B cell (primary cell): ENCODE measurements around the gene APLP1. TPM values are rescaled to one million over a fixed set of nuclear protein-coding genes. Genes with fewer than 3 reads are reported as not detected.
A peak's percentile ranks its signal among the peaks of the same experiment; 100 is the strongest.

Experiments used
- ATAC-seq: fragments of 200-7000 bp; cut with Tn5 transposase; one replicate; pipeline ENCODE4 v1.10.0; 2021; ENCODE audit warnings: low read depth, mild to moderate bottlenecking, moderate number of reproducible peaks, moderate library complexity
- CTCF ChIA-PET: fragments of 350-600 bp; sonication (Branson Sonifier 250); formaldehyde crosslinking; loops from one replicate; lab custom pipeline; 2021; ENCODE audit warnings: antibody characterized with exemption, inconsistent platforms; lab: Charles Lee
- POLR2A ChIA-PET: fragments of 350-600 bp; sonication (Branson Sonifier 250); formaldehyde crosslinking; loops from one replicate; lab custom pipeline; 2021; ENCODE audit warnings: antibody characterized with exemption; lab: Charles Lee
- DNase-seq: peaks from one replicate; pipeline ENCODE4 v3.0.0; 2013
- H2AFZ ChIP-seq: 2 replicates; pipeline ENCODE4 v1.6.1; 2012; ENCODE audit warnings: mild to moderate bottlenecking, low read depth, low read length; ENCODE audit not compliant: insufficient read depth, poor library complexity, severe bottlenecking
- H3K27ac ChIP-seq, 2 donors: 1 replicate in 1 of 2; 2 replicates in 1 of 2; pipeline ENCODE4 v1.5.1; 2012 to 2013; ENCODE audit warnings: low read length in 2 of 2, mild to moderate bottlenecking in 2 of 2, moderate library complexity in 1 of 2
- H3K27me3 ChIP-seq, 4 experiments: fragments of 200-600 bp in 1 of 4; sonication (generic) in 1 of 4; replicated peaks in 1 of 4; 1 replicate in 2 of 4; 2 replicates in 2 of 4; pipeline versions ENCODE4 v1.6.1 to v1.7.0; 2013 to 2016; ENCODE audit warnings: low read length in 3 of 4, mild to moderate bottlenecking in 2 of 4, mixed read lengths in 1 of 4, moderate library complexity in 1 of 4; ENCODE audit not compliant: insufficient read depth in 4 of 4, control insufficient read depth in 3 of 4; ENCODE audit errors: control extremely low read depth in 1 of 4
- H3K36me3 ChIP-seq, 2 experiments: replicated peaks in 1 of 2; 1 replicate in 1 of 2; 2 replicates in 1 of 2; pipeline versions ENCODE4 v1.6.1 to v1.7.1; 2013; ENCODE audit warnings: low read length in 1 of 2; ENCODE audit not compliant: insufficient read depth in 2 of 2, control insufficient read depth in 1 of 2; ENCODE audit errors: control extremely low read depth in 1 of 2, extremely low read depth in 1 of 2
- H3K4me1 ChIP-seq, 2 donors: fragments of 200-600 bp in 1 of 2; sonication (generic) in 1 of 2; 1 replicate in 1 of 2; 2 replicates in 1 of 2; pipeline versions ENCODE4 v1.5.1 to v1.6.1; 2013 to 2017; ENCODE audit warnings: low read length in 2 of 2; ENCODE audit not compliant: control insufficient read depth in 2 of 2, insufficient read depth in 2 of 2
- H3K4me2 ChIP-seq: replicated peaks from 2 replicates; pipeline ENCODE3; 2012; ENCODE audit warnings: mild to moderate bottlenecking, low read depth, low read length; ENCODE audit not compliant: poor library complexity, severe bottlenecking
- H3K4me3 ChIP-seq, 5 experiments: fragments of 200-600 bp in 1 of 5; sonication (generic) in 1 of 5; 1 replicate in 3 of 5; 2 replicates in 2 of 5; pipeline versions ENCODE4 v1.5.1 to v1.7.0; 2011 to 2016; ENCODE audit warnings: low read length in 4 of 5, mild to moderate bottlenecking in 4 of 5, low read depth in 2 of 5, control low read depth in 1 of 5, moderate library complexity in 1 of 5; ENCODE audit not compliant: insufficient read depth in 1 of 5; ENCODE audit errors: control extremely low read depth in 1 of 5, extremely low read depth in 1 of 5
- H3K79me2 ChIP-seq: fragments of 200-600 bp; sonication (generic); one replicate; pipeline ENCODE4 v1.6.0; 2016; ENCODE audit warnings: low read length; ENCODE audit not compliant: control insufficient read depth, insufficient read depth
- H3K9ac ChIP-seq: fragments of 200-600 bp; sonication (generic); 2 replicates; pipeline ENCODE4 v1.6.1; 2017; ENCODE audit warnings: mild to moderate bottlenecking, low read length, moderate library complexity
- H3K9me3 ChIP-seq, 3 donors: one replicate each; pipeline versions ENCODE4 v1.6.1 to v1.7.1; 2013; ENCODE audit warnings: low read length in 2 of 3; ENCODE audit not compliant: control insufficient read depth in 2 of 3, insufficient read depth in 1 of 3; ENCODE audit errors: control extremely low read depth in 1 of 3
- H4K20me1 ChIP-seq: 2 replicates; pipeline ENCODE4 v1.6.0; 2012; ENCODE audit warnings: mild to moderate bottlenecking, low read length; ENCODE audit not compliant: insufficient read depth, control insufficient read depth, poor library complexity, severe bottlenecking
- H3K27ac Mint-ChIP-seq: one replicate; pipeline ENCODE4 v1.8.0; 2021; ENCODE audit warnings: mixed read lengths
- H3K27me3 Mint-ChIP-seq: one replicate; pipeline ENCODE4 v1.8.0; 2021; ENCODE audit warnings: mixed read lengths
- H3K4me1 Mint-ChIP-seq: one replicate; pipeline ENCODE4 v1.8.0; 2021; ENCODE audit warnings: mixed read lengths
- H3K4me3 Mint-ChIP-seq: one replicate; pipeline ENCODE4 v1.8.0; 2021; ENCODE audit warnings: mixed read lengths
- H3K9me3 Mint-ChIP-seq: one replicate; pipeline ENCODE4 v1.8.0; 2022; ENCODE audit warnings: mixed read lengths; ENCODE audit not compliant: insufficient read depth
- CTCF ChIP-seq: fragments of 200-600 bp; IDR thresholded peaks from one replicate; pipeline ENCODE4 v1.8.0; 2022; ENCODE audit warnings: antibody characterized with exemption, mild to moderate bottlenecking
- EZH2 ChIP-seq: IDR thresholded peaks from 2 replicates; pipeline ENCODE4 v1.6.1; 2012; ENCODE audit warnings: borderline replicate concordance, low read depth, mild to moderate bottlenecking, moderate library complexity, low read length; ENCODE audit not compliant: insufficient read depth, poor library complexity, severe bottlenecking
- WGBS: methylation state at CpG from one replicate; pipeline ENCODE4 v1.1.5; 2013; ENCODE audit warnings: missing lambda C conversion rate; ENCODE audit not compliant: insufficient coverage; 5-methylcytosine and 5-hydroxymethylcytosine counted together
- intact Hi-C: fragments of 100-400 bp; cut with micrococcal nuclease; formaldehyde crosslinking; loops from one replicate; pipeline ENCODE4 v1.10.0; 2022
- polyA plus RNA-seq: library from polyadenylated mRNA; depleted of rRNA; stranded (reverse); fragments of >200 nt; gene quantifications from 2 replicates; pipeline ENCODE4 v1.2.3, GENCODE V29; 2012
- total RNA-seq, 2 donors: library from RNA; stranded (reverse); fragments of 120-200 nt in 1 of 2; gene quantifications; 1 replicate in 1 of 2; 2 replicates in 1 of 2; pipeline versions ENCODE4 v1.2.3 to v1.2.4, GENCODE V29; 2013 to 2022

The APLP1 gene
- total and polyA plus RNA-seq, 2 donors (not counting 1 experiment from before 2014, with no cell fraction given) = 0.06 TPM; not detected in 1

DNA sequence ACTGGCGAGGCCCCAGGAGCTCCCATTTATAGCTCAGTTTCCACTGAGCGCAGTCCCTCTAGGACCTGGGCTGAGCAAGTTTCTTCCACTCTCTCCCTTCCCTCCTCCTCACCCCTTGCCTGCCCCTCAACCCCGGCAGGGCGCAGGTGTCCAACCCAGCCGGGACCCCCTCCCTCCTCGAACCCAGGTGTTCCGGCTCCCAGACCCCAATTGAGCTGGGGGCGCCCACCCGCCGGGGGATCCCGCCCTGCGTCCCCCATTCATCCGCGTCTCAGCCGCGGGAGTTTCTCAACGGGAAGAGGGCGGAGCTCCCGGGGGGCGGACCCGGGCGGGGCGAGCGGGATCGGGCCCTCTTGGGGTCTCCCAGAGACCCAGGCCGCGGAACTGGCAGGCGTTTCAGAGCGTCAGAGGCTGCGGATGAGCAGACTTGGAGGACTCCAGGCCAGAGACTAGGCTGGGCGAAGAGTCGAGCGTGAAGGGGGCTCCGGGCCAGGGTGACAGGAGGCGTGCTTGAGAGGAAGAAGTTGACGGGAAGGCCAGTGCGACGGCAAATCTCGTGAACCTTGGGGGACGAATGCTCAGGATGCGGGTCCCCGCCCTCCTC, 11.7 kb upstream of the APLP1 start, which contains the start of gene KIRREL2:
KIRREL2 (plus strand) TSS at position 366 of the 604 bp plus-strand sequence; CDS start at position 575, 209 bp downstream.
- Histone ChIP-seq H3K27ac (no peak within 1 kb of the TSS), H3K4me1 (peaks cover 21 to 28% of the 10 kb centered on the region in 2 donors), H3K9me3 (peaks cover 0 to 27% (median 0%) of the 10 kb centered on the region in 3 donors), H3K36me3 (no peaks in the 10 kb centered on the region), H3K4me3 (peak within 1 kb of the TSS; percentile 26 to 66 (median 59)), H3K9ac (peak within 1 kb of the TSS; percentile 79), H3K79me2 (no peaks in the 10 kb centered on the region), H2AFZ (peak within 1 kb of the TSS; percentile 86), H4K20me1 (no peaks in the 10 kb centered on the region), H3K27me3 (peaks cover 0 to 74% (median 27%) of the 10 kb centered on the region in 4 experiments), H3K4me2 (peak within 1 kb of the TSS; percentile 99)
- Mint-ChIP-seq H3K4me1 (peaks cover 11% of the 10 kb centered on the region), H3K9me3 (no peaks in the 10 kb centered on the region), H3K27ac (no peak within 1 kb of the TSS), H3K4me3 (peak within 1 kb of the TSS; percentile 84), H3K27me3 (peaks cover 66% of the 10 kb centered on the region)
- intact Hi-C loops = no loop called here
- ChIA-PET POLR2A (no interaction called here), CTCF (no interaction called here)
- ATAC-seq = peak; percentile 21
- 1% methylated on average over 40 of the region's 42 CpGs for WGBS
- TF ChIP-seq EZH2 (no peak), CTCF (no peak)
- DNase-seq = peak; percentile 54

DNA sequence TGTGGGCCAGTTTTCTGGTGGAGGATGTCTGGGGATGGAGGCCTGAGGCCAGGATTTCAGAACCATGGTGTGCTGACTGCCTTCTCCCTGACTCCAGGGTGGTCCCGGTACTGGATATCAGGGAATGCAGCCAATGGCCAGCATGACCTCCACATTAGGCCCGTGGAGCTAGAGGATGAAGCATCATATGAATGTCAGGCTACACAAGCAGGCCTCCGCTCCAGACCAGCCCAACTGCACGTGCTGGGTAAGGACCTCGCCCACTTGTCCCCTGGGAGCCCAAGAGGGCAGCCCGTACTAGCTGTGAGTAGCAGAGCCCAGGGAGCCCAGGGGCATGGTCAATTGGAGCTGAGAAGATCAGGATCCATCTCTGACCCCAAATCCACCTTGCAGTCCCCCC, 10.1 kb upstream of the APLP1 start:
- peaks cover 21 to 28% of the 10 kb centered on the region in 2 donors for H3K4me1 ChIP-seq
- no peak overlapping the region for H3K27ac ChIP-seq
- Mint-ChIP-seq H3K4me3 (peak overlapping the region; percentile 23), H3K4me1 (peaks cover 11% of the 10 kb centered on the region), H3K27me3 (peaks cover 63% of the 10 kb centered on the region), H3K27ac (no peak overlapping the region), H3K9me3 (no peaks in the 10 kb centered on the region)
- H3K79me2 ChIP-seq = no peaks in the 10 kb centered on the region
- WGBS = 76% methylated on average over 6 of the region's 6 CpGs
- H3K4me3 ChIP-seq = no peak overlapping the region
- intact Hi-C loops = no loop called here
- H2AFZ ChIP-seq = no peak overlapping the region
- peaks cover 0 to 80% (median 29%) of the 10 kb centered on the region in 4 experiments for H3K27me3 ChIP-seq
- no peak overlapping the region for H3K9ac ChIP-seq
- H3K36me3 ChIP-seq = no peaks in the 10 kb centered on the region
- no peak for ATAC-seq
- DNase-seq = peak; percentile 2
- H3K4me2 ChIP-seq = no peak overlapping the region
- no peak for TF ChIP-seq CTCF
- TF ChIP-seq EZH2 = no peak
- peaks cover 0 to 31% (median 0%) of the 10 kb centered on the region in 3 donors for H3K9me3 ChIP-seq
- ChIA-PET POLR2A (no interaction called here), CTCF (no interaction called here)
- no peaks in the 10 kb centered on the region for H4K20me1 ChIP-seq
